BE2C (cell line): ENCODE results near the gene ETNK2.

Source experiments
- DNase-seq: peaks from one replicate; pipeline ENCODE4 v3.0.0-alpha.2; 2020
- H3K27me3 ChIP-seq: fragments of 250-450 bp; sonication (Bioruptor Pico); 2 replicates; pipeline ENCODE4 v1.5.1; 2020; ENCODE audit warnings: mild to moderate bottlenecking
- H3K36me3 ChIP-seq: fragments of 250-450 bp; sonication (Bioruptor Pico); 2 replicates; pipeline ENCODE4 v1.5.1; 2020; ENCODE audit warnings: mild to moderate bottlenecking
- H3K4me1 ChIP-seq: fragments of 250-450 bp; sonication (Bioruptor Pico); 2 replicates; pipeline ENCODE4 v1.5.1; 2020
- H3K4me3 ChIP-seq: 2 replicates; pipeline ENCODE4 v1.5.1; 2011; ENCODE audit warnings: low read depth, low read length
- H3K9me3 ChIP-seq: fragments of 250-450 bp; sonication (Bioruptor Pico); 2 replicates; pipeline ENCODE4 v1.5.1; 2020
- TF ChIP-seq, protein P1 (sequence below): IDR thresholded peaks from 2 replicates; pipeline ENCODE4 v1.5.1; 2012; ENCODE audit warnings: mild to moderate bottlenecking, low read depth, low read length

The ETNK2 gene

DNA sequence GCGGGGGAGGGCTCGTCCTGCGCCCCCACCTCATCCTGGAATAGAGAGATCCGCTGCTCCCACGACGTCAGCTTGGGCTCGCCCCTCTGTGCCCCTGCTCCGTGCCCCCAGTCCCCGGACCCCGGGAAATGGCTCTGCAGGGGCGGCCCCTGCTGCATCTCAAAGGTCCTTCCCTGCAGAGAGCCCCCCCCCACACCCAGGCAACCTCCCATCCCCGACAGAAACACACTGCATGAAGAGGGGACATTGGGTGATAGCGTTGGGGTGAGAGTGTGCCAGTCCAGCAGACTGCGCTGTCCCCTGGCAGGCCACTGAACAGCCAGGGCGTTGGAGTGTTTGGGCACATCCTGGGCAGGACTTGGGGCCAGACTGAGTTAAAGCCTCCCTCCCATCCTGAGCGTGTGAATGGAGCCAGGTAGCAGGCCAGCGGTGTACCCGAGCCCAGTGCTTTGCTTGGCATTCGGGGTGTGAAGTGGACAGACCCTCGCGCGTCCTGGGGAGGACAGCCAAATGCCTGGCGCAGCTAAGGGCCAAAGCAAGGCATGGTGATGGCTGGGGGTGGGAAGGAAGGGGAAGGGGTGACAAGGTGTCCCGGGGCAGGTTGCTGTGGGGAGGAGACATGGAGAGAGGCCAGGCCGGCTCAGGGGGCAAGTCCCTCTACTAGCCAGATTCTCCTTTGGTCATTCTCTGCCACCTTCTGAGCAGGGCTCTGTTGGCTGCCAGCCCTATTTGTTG, 633 bp upstream of the ETNK2 start:
- Histone ChIP-seq H3K36me3 (no peaks in the 10 kb centered on the region), H3K9me3 (no peaks in the 10 kb centered on the region), H3K4me1 (peaks cover 4% of the 10 kb centered on the region), H3K27me3 (no peaks in the 10 kb centered on the region; the same call in 1 of the 2 replicates), H3K4me3 (peak overlapping the region; percentile 60)
- DNase-seq = no peak
- TF ChIP-seq, protein P1, sequence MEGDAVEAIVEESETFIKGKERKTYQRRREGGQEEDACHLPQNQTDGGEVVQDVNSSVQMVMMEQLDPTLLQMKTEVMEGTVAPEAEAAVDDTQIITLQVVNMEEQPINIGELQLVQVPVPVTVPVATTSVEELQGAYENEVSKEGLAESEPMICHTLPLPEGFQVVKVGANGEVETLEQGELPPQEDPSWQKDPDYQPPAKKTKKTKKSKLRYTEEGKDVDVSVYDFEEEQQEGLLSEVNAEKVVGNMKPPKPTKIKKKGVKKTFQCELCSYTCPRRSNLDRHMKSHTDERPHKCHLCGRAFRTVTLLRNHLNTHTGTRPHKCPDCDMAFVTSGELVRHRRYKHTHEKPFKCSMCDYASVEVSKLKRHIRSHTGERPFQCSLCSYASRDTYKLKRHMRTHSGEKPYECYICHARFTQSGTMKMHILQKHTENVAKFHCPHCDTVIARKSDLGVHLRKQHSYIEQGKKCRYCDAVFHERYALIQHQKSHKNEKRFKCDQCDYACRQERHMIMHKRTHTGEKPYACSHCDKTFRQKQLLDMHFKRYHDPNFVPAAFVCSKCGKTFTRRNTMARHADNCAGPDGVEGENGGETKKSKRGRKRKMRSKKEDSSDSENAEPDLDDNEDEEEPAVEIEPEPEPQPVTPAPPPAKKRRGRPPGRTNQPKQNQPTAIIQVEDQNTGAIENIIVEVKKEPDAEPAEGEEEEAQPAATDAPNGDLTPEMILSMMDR = no peak

GRCh38 chr1:204150702-204151551, 917 bp downstream of the ETNK2 start:
- TF ChIP-seq, protein P1 = no peak
- no peaks in the 10 kb centered on the region for H3K9me3 ChIP-seq
- peaks cover 4% of the 10 kb centered on the region for H3K4me1 ChIP-seq
- no peaks in the 10 kb centered on the region; the same call in 1 of the 2 replicates for H3K27me3 ChIP-seq
- DNase-seq = peak; percentile 5
- H3K4me3 ChIP-seq = peak overlapping the region; percentile 64
- H3K36me3 ChIP-seq = no peaks in the 10 kb centered on the region

GRCh38 chr1:204149635-204150565, 1.9 kb downstream of the ETNK2 start:
- no peaks in the 10 kb centered on the region for H3K36me3 ChIP-seq
- TF ChIP-seq, protein P1 = no peak
- no peaks in the 10 kb centered on the region; the same call in 1 of the 2 replicates for H3K27me3 ChIP-seq
- peaks cover 4% of the 10 kb centered on the region for H3K4me1 ChIP-seq
- H3K9me3 ChIP-seq = no peaks in the 10 kb centered on the region
- no peak for DNase-seq
- no peak overlapping the region for H3K4me3 ChIP-seq

GRCh38 chr1:204149107-204149506, 2.7 kb downstream of the ETNK2 start:
- no peaks in the 10 kb centered on the region for H3K36me3 ChIP-seq
- H3K27me3 ChIP-seq = no peaks in the 10 kb centered on the region
- no peak for DNase-seq
- H3K4me3 ChIP-seq = no peak overlapping the region
- no peaks in the 10 kb centered on the region for H3K9me3 ChIP-seq
- peaks cover 4% of the 10 kb centered on the region for H3K4me1 ChIP-seq
- TF ChIP-seq, protein P1 = no peak

GRCh38 chr1:204147406-204148383, 4.1 kb downstream of the ETNK2 start:
- H3K36me3 ChIP-seq = no peaks in the 10 kb centered on the region
- H3K4me1 ChIP-seq = peaks cover 4% of the 10 kb centered on the region
- TF ChIP-seq, protein P1 = no peak
- H3K27me3 ChIP-seq = no peaks in the 10 kb centered on the region
- no peak for DNase-seq
- no peak overlapping the region for H3K4me3 ChIP-seq
- H3K9me3 ChIP-seq = no peaks in the 10 kb centered on the region
